AG10803 (cell line): ENCODE data around the gene DSC2.

Experiments
- DNase-seq: peaks from one replicate; pipeline ENCODE4 v3.0.0; 2010; ENCODE audit warnings: low read depth
- H3K4me3 ChIP-seq: 2 replicates; pipeline ENCODE4 v1.5.1; 2011; ENCODE audit warnings: mild to moderate bottlenecking, low read length, control low read depth
- TF ChIP-seq, protein P1 (sequence below): conservative IDR thresholded peaks from 2 replicates; pipeline ENCODE4 v1.5.1; 2011; ENCODE audit warnings: mild to moderate bottlenecking, low read length, control low read depth, inconsistent platforms

The DSC2 gene

GRCh38 chr18:31046916-31047315 is 55.3 kb downstream of the DSC2 start:
- TF ChIP-seq, protein P1, sequence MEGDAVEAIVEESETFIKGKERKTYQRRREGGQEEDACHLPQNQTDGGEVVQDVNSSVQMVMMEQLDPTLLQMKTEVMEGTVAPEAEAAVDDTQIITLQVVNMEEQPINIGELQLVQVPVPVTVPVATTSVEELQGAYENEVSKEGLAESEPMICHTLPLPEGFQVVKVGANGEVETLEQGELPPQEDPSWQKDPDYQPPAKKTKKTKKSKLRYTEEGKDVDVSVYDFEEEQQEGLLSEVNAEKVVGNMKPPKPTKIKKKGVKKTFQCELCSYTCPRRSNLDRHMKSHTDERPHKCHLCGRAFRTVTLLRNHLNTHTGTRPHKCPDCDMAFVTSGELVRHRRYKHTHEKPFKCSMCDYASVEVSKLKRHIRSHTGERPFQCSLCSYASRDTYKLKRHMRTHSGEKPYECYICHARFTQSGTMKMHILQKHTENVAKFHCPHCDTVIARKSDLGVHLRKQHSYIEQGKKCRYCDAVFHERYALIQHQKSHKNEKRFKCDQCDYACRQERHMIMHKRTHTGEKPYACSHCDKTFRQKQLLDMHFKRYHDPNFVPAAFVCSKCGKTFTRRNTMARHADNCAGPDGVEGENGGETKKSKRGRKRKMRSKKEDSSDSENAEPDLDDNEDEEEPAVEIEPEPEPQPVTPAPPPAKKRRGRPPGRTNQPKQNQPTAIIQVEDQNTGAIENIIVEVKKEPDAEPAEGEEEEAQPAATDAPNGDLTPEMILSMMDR: no peak
- no peak for DNase-seq
- no peak overlapping the region for H3K4me3 ChIP-seq

DNA sequence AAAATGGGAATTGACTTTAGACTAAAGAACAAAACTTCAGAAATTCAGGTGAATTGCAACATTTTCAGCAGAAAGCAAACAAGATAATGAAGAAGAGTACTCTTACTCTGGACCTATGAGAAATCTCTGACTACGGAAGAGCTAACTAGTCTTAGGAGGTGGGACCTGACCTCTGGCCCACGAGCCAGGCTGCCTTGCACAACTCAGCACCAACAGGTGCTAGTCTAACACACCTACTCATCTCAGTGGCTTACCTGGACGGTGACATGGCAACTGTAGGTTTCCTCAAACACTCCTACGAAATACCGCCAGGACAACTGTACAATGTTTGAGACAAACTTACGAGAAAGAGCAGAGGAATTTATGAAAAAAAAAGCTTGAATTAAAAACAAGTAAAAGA is 56.6 kb downstream of the DSC2 start:
- no peak overlapping the region for H3K4me3 ChIP-seq
- TF ChIP-seq, protein P1: no peak
- no peak for DNase-seq

DNA sequence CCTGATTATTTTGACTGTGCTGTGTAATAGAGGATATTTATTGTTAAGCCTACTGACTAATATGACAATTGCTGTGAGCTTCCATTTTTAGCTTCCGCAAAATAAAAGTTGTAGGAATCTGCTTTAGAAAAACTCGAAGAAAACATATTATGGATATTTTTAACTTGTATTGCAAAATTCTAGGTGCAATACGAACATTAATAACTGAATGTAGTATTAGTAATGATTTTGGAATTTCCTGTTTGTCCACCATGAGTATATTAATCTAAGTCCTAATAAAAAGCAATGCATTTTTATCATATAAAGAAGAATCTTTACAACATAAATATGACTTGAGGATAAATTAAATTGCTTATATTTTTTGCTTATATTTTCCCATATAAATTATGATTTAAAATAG is 57.3 kb downstream of the DSC2 start:
- DNase-seq: no peak
- TF ChIP-seq, protein P1: no peak
- no peak overlapping the region for H3K4me3 ChIP-seq

GRCh38 chr18:31043709-31044108 is 58.5 kb downstream of the DSC2 start:
- DNase-seq: no peak
- TF ChIP-seq, protein P1: no peak
- H3K4me3 ChIP-seq: no peak overlapping the region

- TF ChIP-seq, protein P1: no peak
- no peak for DNase-seq
- H3K4me3 ChIP-seq: no peak within 1 kb of the TSS
Measured at GRCh38 chr18:31042406-31043181, 59.6 kb downstream of the DSC2 start, which contains the start of gene DSC3. DSC3 (minus strand) TSS chr18:31042742; CDS start chr18:31042660, 82 bp downstream.

DNA sequence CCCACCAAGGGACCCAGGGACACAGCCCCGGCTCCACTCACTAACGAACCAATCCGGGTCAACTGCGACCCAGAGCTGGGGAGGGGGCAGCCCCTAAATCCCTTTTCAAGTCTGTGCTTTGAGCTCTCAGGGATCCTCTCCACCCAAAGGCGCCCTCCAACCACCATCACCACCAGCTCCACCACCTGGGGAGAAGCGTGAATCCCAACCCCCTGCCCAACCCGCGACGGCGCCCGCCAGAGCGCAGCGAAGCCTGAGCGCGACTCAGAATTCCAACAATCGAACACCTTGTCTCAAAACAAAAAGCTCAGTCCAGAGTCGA is 60.2 kb downstream of the DSC2 start:
- no peak overlapping the region for H3K4me3 ChIP-seq
- DNase-seq: no peak
- TF ChIP-seq, protein P1: no peak
